HG02885 (cell line): ENCODE data around the gene PBLD.
"Not testable (repeated sequence)": the region's sequence is repeated elsewhere in the genome, so short reads cannot be mapped to it uniquely, and the experiment has no call there.

Experiments used
- ATAC-seq: cut with Tn5 transposase; IDR thresholded peaks from one replicate; pipeline ENCODE4 v1.9.1; 2021; ENCODE audit warnings: mild to moderate bottlenecking; ENCODE audit not compliant: unreplicated experiment, poor library complexity

The PBLD gene

GRCh38 chr10:68284062-68285001 is 48.4 kb downstream of the PBLD start:
- no peak for ATAC-seq

GRCh38 chr10:68280758-68281157 is 52.0 kb downstream of the PBLD start:
- ATAC-seq: no peak

- ATAC-seq: not testable (repeated sequence)
Measured at GRCh38 chr10:68278906-68279753, 53.6 kb downstream of the PBLD start.

GRCh38 chr10:68277814-68278213 is 54.9 kb downstream of the PBLD start:
- not testable (repeated sequence) for ATAC-seq

GRCh38 chr10:68276224-68276623 is 56.5 kb downstream of the PBLD start:
- ATAC-seq: no peak

- no peak for ATAC-seq
Measured at GRCh38 chr10:68275600-68276126, 57.1 kb downstream of the PBLD start.

GRCh38 chr10:68272833-68273232 is 59.9 kb downstream of the PBLD start:
- ATAC-seq: no peak

- no peak for ATAC-seq
Measured at GRCh38 chr10:68271196-68271882, 61.4 kb downstream of the PBLD start.

GRCh38 chr10:68269562-68270290 is 63.0 kb downstream of the PBLD start:
- ATAC-seq: no peak

- no peak for ATAC-seq
Measured at GRCh38 chr10:68261132-68261856, 71.4 kb downstream of the PBLD start.

- no peak for ATAC-seq
Measured at GRCh38 chr10:68253346-68253745, 79.4 kb downstream of the PBLD start.

- no peak for ATAC-seq
Measured at GRCh38 chr10:68251625-68252495, 80.9 kb downstream of the PBLD start.

GRCh38 chr10:68251151-68251550 is 81.6 kb downstream of the PBLD start:
- no peak for ATAC-seq

GRCh38 chr10:68249297-68249696 is 83.4 kb downstream of the PBLD start:
- no peak for ATAC-seq

- ATAC-seq: no peak
Measured at GRCh38 chr10:68247931-68248330, 84.8 kb downstream of the PBLD start.

- not testable (repeated sequence) for ATAC-seq
Measured at GRCh38 chr10:68246397-68246796, 86.3 kb downstream of the PBLD start.

- no peak for ATAC-seq
Measured at GRCh38 chr10:68242051-68242450, 90.7 kb downstream of the PBLD start.

GRCh38 chr10:68239596-68240150 is 93.1 kb downstream of the PBLD start:
- no peak for ATAC-seq
